CD4-positive, alpha-beta T cell (primary cell): Measurements from ENCODE around the gene DCUN1D1. TPM values are rescaled to one million over a fixed set of nuclear protein-coding genes. Genes with fewer than 3 reads are reported as not detected.

Source experiments
- ATAC-seq: fragments of 200-7000 bp; cut with Tn5 transposase; one replicate; pipeline ENCODE4 v1.10.0; 2022; ENCODE audit warnings: mild to moderate bottlenecking; ENCODE audit not compliant: poor library complexity
- CTCF ChIA-PET: fragments of 350-600 bp; sonication (Branson Sonifier 250); formaldehyde crosslinking; loops from one replicate; lab custom pipeline; 2021; ENCODE audit warnings: antibody characterized with exemption, inconsistent platforms; lab: Charles Lee
- POLR2A ChIA-PET: fragments of 350-600 bp; sonication (Branson Sonifier 250); formaldehyde crosslinking; loops from one replicate; lab custom pipeline; 2021; ENCODE audit warnings: antibody characterized with exemption, inconsistent platforms; lab: Charles Lee
- DNase-seq, 14 experiments: peaks; one replicate each; pipeline ENCODE4 v3.0.0-alpha.2; 2013 to 2020; ENCODE audit warnings: mixed read lengths in 2 of 14
- H3K27ac ChIP-seq, 2 donors: one replicate each; pipeline versions ENCODE4 v1.5.1 to v1.7.0; 2013; ENCODE audit warnings: low read length in 2 of 2, low read depth in 1 of 2, mild to moderate bottlenecking in 1 of 2
- H3K27me3 ChIP-seq, 2 experiments: 1 replicate in 1 of 2; 2 replicates in 1 of 2; pipeline versions ENCODE4 v1.6.1 to v1.7.0; 2013; ENCODE audit warnings: low read length in 2 of 2, control low read depth in 1 of 2, mild to moderate bottlenecking in 1 of 2, moderate library complexity in 1 of 2; ENCODE audit not compliant: insufficient read depth in 2 of 2, control insufficient read depth in 1 of 2
- H3K36me3 ChIP-seq: one replicate; pipeline ENCODE4 v1.6.1; 2013; ENCODE audit warnings: low read length, control low read depth; ENCODE audit not compliant: insufficient read depth
- H3K4me1 ChIP-seq: one replicate; pipeline ENCODE4 v1.6.1; 2013; ENCODE audit warnings: low read length, control low read depth; ENCODE audit not compliant: insufficient read depth
- H3K4me3 ChIP-seq: one replicate; pipeline ENCODE4 v1.5.1; 2013; ENCODE audit warnings: mild to moderate bottlenecking, low read length, moderate library complexity
- H3K9me3 ChIP-seq, 2 experiments: 1 replicate in 1 of 2; 2 replicates in 1 of 2; pipeline versions ENCODE4 v1.6.1 to v1.7.0; 2013; ENCODE audit warnings: low read length in 2 of 2, mild to moderate bottlenecking in 2 of 2, control low read depth in 1 of 2, moderate library complexity in 1 of 2; ENCODE audit not compliant: control insufficient read depth in 1 of 2, insufficient read depth in 1 of 2
- H3K27ac Mint-ChIP-seq: one replicate; pipeline ENCODE4 v1.8.0; 2020; ENCODE audit warnings: mixed read lengths
- H3K27me3 Mint-ChIP-seq: one replicate; pipeline ENCODE4 v1.8.0; 2021; ENCODE audit warnings: mixed read lengths
- H3K36me3 Mint-ChIP-seq: one replicate; pipeline ENCODE4 v1.8.0; 2021; ENCODE audit warnings: low read depth, mixed read lengths
- H3K4me1 Mint-ChIP-seq: one replicate; pipeline ENCODE4 v1.8.0; 2021; ENCODE audit warnings: low read depth, mixed read lengths
- H3K4me3 Mint-ChIP-seq: one replicate; pipeline ENCODE4 v1.8.0; 2020; ENCODE audit warnings: mild to moderate bottlenecking, mixed read lengths
- H3K9me3 Mint-ChIP-seq: one replicate; pipeline ENCODE4 v1.8.0; 2020; ENCODE audit warnings: mixed read lengths
- intact Hi-C, 2 experiments: fragments of 100-400 bp; cut with DNase I in 1 of 2; cut with micrococcal nuclease in 1 of 2; formaldehyde crosslinking; loops; one replicate each; pipeline versions ENCODE4 v1.15.1 to v1.9.0; 2023 to 2025; cut with DNase I, micrococcal nuclease
- total RNA-seq, 174 experiments: library from RNA in 2 of 174; stranded (reverse) in 2 of 174; gene quantifications; one replicate each; pipeline ENCODE4 v1.2.3 and lab custom pipeline; 2021 to 2026
- TF ChIP-seq, protein P1 (sequence below): fragments of 200-600 bp; IDR thresholded peaks from one replicate; pipeline ENCODE4 v1.8.0; 2022; ENCODE audit warnings: antibody characterized with exemption, mild to moderate bottlenecking

DCUN1D1 gene
- total RNA-seq, 2 experiments from 2014 or later: 35.4 to 38.9 TPM

DNA sequence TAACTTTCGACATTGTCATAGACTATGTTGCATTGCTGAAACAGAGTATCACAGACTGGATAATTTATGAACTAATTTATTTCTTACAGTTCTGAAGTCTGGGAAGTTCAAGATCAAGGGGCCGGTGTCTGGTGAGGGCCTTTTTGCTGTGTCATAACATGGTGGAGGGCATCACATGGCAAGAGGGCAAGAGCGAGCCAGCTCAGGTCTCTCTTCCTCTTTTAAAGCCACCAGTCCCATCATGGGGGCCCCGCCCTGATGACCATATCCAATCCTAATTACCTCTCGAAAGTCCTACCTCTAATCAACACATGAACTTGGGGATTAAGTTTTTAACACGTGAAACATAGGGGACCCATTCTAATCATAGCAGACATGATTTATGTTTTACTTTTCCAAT is 33.5 kb upstream of the DCUN1D1 start:
- Mint-ChIP-seq H3K4me1 (no peaks in the 10 kb centered on the region), H3K27me3 (no peaks in the 10 kb centered on the region), H3K4me3 (no peak overlapping the region), H3K9me3 (no peaks in the 10 kb centered on the region), H3K27ac (no peak overlapping the region), H3K36me3 (peaks cover 48% of the 10 kb centered on the region)
- H3K27ac ChIP-seq: no peak overlapping the region
- TF ChIP-seq, protein P1, sequence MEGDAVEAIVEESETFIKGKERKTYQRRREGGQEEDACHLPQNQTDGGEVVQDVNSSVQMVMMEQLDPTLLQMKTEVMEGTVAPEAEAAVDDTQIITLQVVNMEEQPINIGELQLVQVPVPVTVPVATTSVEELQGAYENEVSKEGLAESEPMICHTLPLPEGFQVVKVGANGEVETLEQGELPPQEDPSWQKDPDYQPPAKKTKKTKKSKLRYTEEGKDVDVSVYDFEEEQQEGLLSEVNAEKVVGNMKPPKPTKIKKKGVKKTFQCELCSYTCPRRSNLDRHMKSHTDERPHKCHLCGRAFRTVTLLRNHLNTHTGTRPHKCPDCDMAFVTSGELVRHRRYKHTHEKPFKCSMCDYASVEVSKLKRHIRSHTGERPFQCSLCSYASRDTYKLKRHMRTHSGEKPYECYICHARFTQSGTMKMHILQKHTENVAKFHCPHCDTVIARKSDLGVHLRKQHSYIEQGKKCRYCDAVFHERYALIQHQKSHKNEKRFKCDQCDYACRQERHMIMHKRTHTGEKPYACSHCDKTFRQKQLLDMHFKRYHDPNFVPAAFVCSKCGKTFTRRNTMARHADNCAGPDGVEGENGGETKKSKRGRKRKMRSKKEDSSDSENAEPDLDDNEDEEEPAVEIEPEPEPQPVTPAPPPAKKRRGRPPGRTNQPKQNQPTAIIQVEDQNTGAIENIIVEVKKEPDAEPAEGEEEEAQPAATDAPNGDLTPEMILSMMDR: no peak
- POLR2A ChIA-PET: no interaction called here
- ATAC-seq (no peak), DNase-seq (no peak)
- peaks cover 15% of the 10 kb centered on the region for H3K36me3 ChIP-seq
- no peaks in the 10 kb centered on the region for H3K27me3 ChIP-seq
- no peak overlapping the region for H3K4me3 ChIP-seq
- CTCF ChIA-PET: no interaction called here
- intact Hi-C loops: no loop called here
- H3K4me1 ChIP-seq: no peaks in the 10 kb centered on the region
- no peaks in the 10 kb centered on the region for H3K9me3 ChIP-seq

DNA sequence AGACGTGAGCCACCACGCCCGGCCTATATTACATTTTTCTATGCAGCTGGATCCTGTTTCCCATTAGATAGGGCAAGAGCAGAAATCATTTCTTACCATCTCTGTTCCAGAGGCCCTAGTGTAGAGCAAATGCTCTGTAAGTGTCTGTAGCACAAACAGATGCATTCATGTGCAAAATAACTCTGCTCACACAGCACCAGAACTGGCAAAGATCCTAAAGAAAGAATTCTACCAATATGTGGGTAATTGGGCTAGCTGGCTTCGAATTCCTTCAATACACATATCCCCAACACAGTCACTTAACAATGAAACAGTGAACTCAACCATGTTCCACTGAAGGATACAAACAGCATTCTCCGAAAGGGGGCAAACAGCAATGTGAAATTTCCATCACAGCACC is 32.7 kb upstream of the DCUN1D1 start:
- ChIA-PET CTCF (no interaction called here), POLR2A (no interaction called here)
- no peak overlapping the region for H3K4me3 Mint-ChIP-seq
- peaks cover 9% of the 10 kb centered on the region for H3K36me3 ChIP-seq
- H3K9me3 ChIP-seq: no peaks in the 10 kb centered on the region
- no peaks in the 10 kb centered on the region for H3K9me3 Mint-ChIP-seq
- no peak for ATAC-seq
- intact Hi-C loops: no loop called here
- H3K27ac ChIP-seq: no peak overlapping the region
- no peak overlapping the region for H3K4me3 ChIP-seq
- peaks cover 41% of the 10 kb centered on the region for H3K36me3 Mint-ChIP-seq
- no peak overlapping the region for H3K27ac Mint-ChIP-seq
- H3K4me1 ChIP-seq: no peaks in the 10 kb centered on the region
- H3K27me3 ChIP-seq: no peaks in the 10 kb centered on the region
- no peaks in the 10 kb centered on the region for H3K27me3 Mint-ChIP-seq
- TF ChIP-seq, protein P1: no peak
- DNase-seq: no peak
- H3K4me1 Mint-ChIP-seq: no peaks in the 10 kb centered on the region

DNA sequence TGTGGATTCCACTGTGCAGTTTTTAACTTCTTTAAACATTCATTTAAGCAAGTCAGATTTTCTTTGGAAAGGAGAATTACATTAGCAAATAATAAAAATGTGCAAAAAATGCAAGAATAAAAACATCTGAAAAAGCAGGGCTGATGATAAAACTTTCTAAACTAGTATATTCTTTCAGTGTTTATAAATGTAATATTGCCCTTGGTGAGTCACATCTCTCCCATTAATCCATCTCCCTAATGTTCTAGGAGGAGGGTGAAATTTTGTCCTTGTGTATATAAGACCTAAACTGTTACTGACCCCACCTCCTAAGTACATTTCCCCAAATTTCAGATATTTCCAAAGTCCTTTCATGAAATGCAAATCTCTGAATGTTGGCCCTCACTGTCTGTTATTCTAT is 28.5 kb upstream of the DCUN1D1 start:
- Mint-ChIP-seq H3K4me1 (no peaks in the 10 kb centered on the region), H3K27me3 (no peaks in the 10 kb centered on the region), H3K4me3 (no peak overlapping the region), H3K27ac (no peak overlapping the region), H3K36me3 (peaks cover 17% of the 10 kb centered on the region), H3K9me3 (no peaks in the 10 kb centered on the region)
- no peak for ATAC-seq
- DNase-seq: no peak
- intact Hi-C loops: no loop called here
- POLR2A ChIA-PET: no interaction called here
- Histone ChIP-seq H3K27me3 (no peaks in the 10 kb centered on the region), H3K4me1 (no peaks in the 10 kb centered on the region), H3K9me3 (no peaks in the 10 kb centered on the region), H3K27ac (no peak overlapping the region), H3K36me3 (no peaks in the 10 kb centered on the region), H3K4me3 (no peak overlapping the region)
- TF ChIP-seq, protein P1: no peak
- CTCF ChIA-PET: no interaction called here
